Endodermal cell (in vitro differentiated cells): Measurements from ENCODE around the gene SERPINA5. TPM values are rescaled to one million over a fixed set of nuclear protein-coding genes. Genes with fewer than 3 reads are reported as not detected.
"Not testable (repeated sequence)": the region's sequence is repeated elsewhere in the genome, so short reads cannot be mapped to it uniquely, and the experiment has no call there.

ENCODE experiments used
- DNase-seq: peaks from one replicate; pipeline ENCODE4 v3.0.0-alpha.2; 2017
- H3K27ac ChIP-seq: 2 replicates; pipeline ENCODE4 v1.5.1; 2013; ENCODE audit warnings: mild to moderate bottlenecking, low read depth, low read length, moderate library complexity
- H3K27me3 ChIP-seq: 2 replicates; pipeline ENCODE4 v1.6.1; 2013; ENCODE audit warnings: mild to moderate bottlenecking, low read length, moderate library complexity; ENCODE audit not compliant: insufficient read depth, control insufficient read depth, poor library complexity, severe bottlenecking
- H3K36me3 ChIP-seq: 2 replicates; pipeline ENCODE4 v1.7.0; 2013; ENCODE audit warnings: mild to moderate bottlenecking, low read length, moderate library complexity; ENCODE audit not compliant: control insufficient read depth, insufficient read depth
- H3K4me1 ChIP-seq: one replicate; pipeline ENCODE4 v1.7.0; 2013; ENCODE audit warnings: low read length; ENCODE audit not compliant: control insufficient read depth, insufficient read depth
- H3K4me3 ChIP-seq: 2 replicates; pipeline ENCODE4 v1.5.1; 2013; ENCODE audit warnings: mild to moderate bottlenecking, low read length, moderate library complexity
- H3K9ac ChIP-seq: 2 replicates; pipeline ENCODE4 v1.6.1; 2013; ENCODE audit warnings: mild to moderate bottlenecking, low read length, moderate library complexity; ENCODE audit not compliant: poor library complexity, severe bottlenecking; ENCODE audit errors: extremely low read depth
- H3K9me3 ChIP-seq: 2 replicates; pipeline ENCODE4 v1.6.1; 2013; ENCODE audit warnings: mild to moderate bottlenecking, low read length, moderate library complexity; ENCODE audit not compliant: control insufficient read depth
- H3K27ac Mint-ChIP-seq: 2 replicates; pipeline ENCODE4 v1.8.0; 2020; ENCODE audit warnings: mixed read lengths
- H3K27me3 Mint-ChIP-seq: 2 replicates; pipeline ENCODE4 v1.8.0; 2021; ENCODE audit warnings: mild to moderate bottlenecking, mixed read lengths; ENCODE audit not compliant: insufficient read depth
- H3K36me3 Mint-ChIP-seq: 2 replicates; pipeline ENCODE4 v1.8.0; 2020; ENCODE audit warnings: low read depth, mixed read lengths
- H3K4me1 Mint-ChIP-seq: 2 replicates; pipeline ENCODE4 v1.8.0; 2020; ENCODE audit warnings: mixed read lengths
- H3K4me3 Mint-ChIP-seq: 2 replicates; pipeline ENCODE4 v1.8.0; 2020; ENCODE audit warnings: mild to moderate bottlenecking, moderate library complexity, mixed read lengths
- H3K9me3 Mint-ChIP-seq: 2 replicates; pipeline ENCODE4 v1.8.0; 2020; ENCODE audit warnings: mild to moderate bottlenecking, mixed read lengths
- CTCF ChIP-seq: fragments of 200-600 bp; sonication (generic); conservative IDR thresholded peaks from 2 replicates; pipeline ENCODE4 v1.5.0; 2021; ENCODE audit warnings: antibody characterized with exemption, mild to moderate bottlenecking
- WGBS, 2 experiments: methylation state at CpG; one replicate each; pipeline versions ENCODE4 v1.1.5 to v1.1.7; 2013; ENCODE audit warnings: missing lambda C conversion rate in 2 of 2, mixed read lengths in 1 of 2; ENCODE audit not compliant: insufficient coverage in 1 of 2, insufficient read length in 1 of 2; 5-methylcytosine and 5-hydroxymethylcytosine counted together
- total RNA-seq, 2 donors: library from RNA; stranded (reverse); fragmentation: NEBNext Ultra II Directional in 1 of 2; extraction: Animal tissue kit (Norgen Biotek cat#: 25700) in 1 of 2; gene quantifications; 2 replicates in 1 of 2; 3 replicates in 1 of 2; pipeline ENCODE4 v1.2.1, GENCODE V29; 2021

Gene SERPINA5
- total RNA-seq, 2 donors from 2014 or later: 1.5 to 2.8 TPM

- DNase-seq: no peak
- Mint-ChIP-seq H3K27me3 (peaks cover 46% of the 10 kb centered on the region), H3K36me3 (no peaks in the 10 kb centered on the region), H3K4me1 (no peaks in the 10 kb centered on the region), H3K9me3 (no peaks in the 10 kb centered on the region), H3K4me3 (no peak overlapping the region), H3K27ac (no peak overlapping the region)
- WGBS, 2 experiments: 87 to 90% methylated on average over 5 to 6 of the region's 6 CpGs
- H3K36me3 ChIP-seq: no peaks in the 10 kb centered on the region
- no peaks in the 10 kb centered on the region for H3K4me1 ChIP-seq
- peaks cover 23% of the 10 kb centered on the region for H3K27me3 ChIP-seq
- H3K9me3 ChIP-seq: no peaks in the 10 kb centered on the region
- TF ChIP-seq CTCF: no peak
- no peak overlapping the region for H3K9ac ChIP-seq
- no peak overlapping the region for H3K27ac ChIP-seq
- no peak overlapping the region for H3K4me3 ChIP-seq
These were observed 51.9 kb downstream of the SERPINA5 start for GRCh38 chr14:94633121-94633520.

- no CpG with 5 or more reads among the region's 1 CpG for WGBS, 2 experiments
- Mint-ChIP-seq H3K4me3 (no peak overlapping the region), H3K9me3 (no peaks in the 10 kb centered on the region), H3K27me3 (peaks cover 40% of the 10 kb centered on the region), H3K4me1 (no peaks in the 10 kb centered on the region), H3K36me3 (no peaks in the 10 kb centered on the region), H3K27ac (no peak overlapping the region)
- DNase-seq: no peak
- no peaks in the 10 kb centered on the region for H3K36me3 ChIP-seq
- H3K4me1 ChIP-seq: no peaks in the 10 kb centered on the region
- H3K4me3 ChIP-seq: no peak overlapping the region
- H3K27me3 ChIP-seq: peaks cover 17% of the 10 kb centered on the region
- no peak overlapping the region for H3K9ac ChIP-seq
- no peak for TF ChIP-seq CTCF
- H3K9me3 ChIP-seq: no peaks in the 10 kb centered on the region
- no peak overlapping the region for H3K27ac ChIP-seq
These were observed 53.9 kb downstream of the SERPINA5 start for GRCh38 chr14:94635154-94635553.

- Histone ChIP-seq H3K27me3 (peaks cover 17% of the 10 kb centered on the region), H3K9me3 (no peaks in the 10 kb centered on the region), H3K4me1 (no peaks in the 10 kb centered on the region), H3K4me3 (no peak overlapping the region), H3K9ac (no peak overlapping the region), H3K36me3 (no peaks in the 10 kb centered on the region), H3K27ac (no peak overlapping the region)
- Mint-ChIP-seq H3K27ac (no peak overlapping the region), H3K27me3 (peaks cover 29% of the 10 kb centered on the region), H3K9me3 (no peaks in the 10 kb centered on the region), H3K4me1 (no peaks in the 10 kb centered on the region), H3K36me3 (no peaks in the 10 kb centered on the region), H3K4me3 (no peak overlapping the region)
- DNase-seq: no peak
- WGBS, 2 experiments: 80 to 87% methylated on average over 1 to 2 of the region's 2 CpGs
- peak; percentile 64 for TF ChIP-seq CTCF
These were observed 55.7 kb downstream of the SERPINA5 start for GRCh38 chr14:94636744-94637412.

- not testable (repeated sequence) for H3K4me3 ChIP-seq, H3K9ac ChIP-seq, DNase-seq, H3K4me1 ChIP-seq, H3K4me3 Mint-ChIP-seq, H3K27ac ChIP-seq, H3K9me3 ChIP-seq, H3K36me3 Mint-ChIP-seq, H3K4me1 Mint-ChIP-seq, H3K36me3 ChIP-seq, H3K9me3 Mint-ChIP-seq, H3K27ac Mint-ChIP-seq
- H3K27me3 ChIP-seq: peaks cover 14% of the 10 kb centered on the region
- H3K27me3 Mint-ChIP-seq: peaks cover 20% of the 10 kb centered on the region
- 87 to 89% methylated on average over 5 to 8 of the region's 8 CpGs for WGBS, 2 experiments
These were observed 56.6 kb downstream of the SERPINA5 start for GRCh38 chr14:94637814-94638213.
